Thymus (tissue), 11 donors: Measurements from ENCODE around the gene ATP10B. TPM values are rescaled to one million over a fixed set of nuclear protein-coding genes. Genes with fewer than 3 reads are reported as not detected.

Experiments used
- DNase-seq, 9 donors: peaks; one replicate each; pipeline ENCODE4 v3.0.0-alpha.2; 2013; ENCODE audit warnings: low spot score in 9 of 9, low read depth in 6 of 9, missing footprints in 1 of 9
- H3K27ac ChIP-seq, 2 donors: one replicate each; pipeline ENCODE4 v1.5.1; 2013; ENCODE audit warnings: control low read depth in 1 of 2, low read depth in 1 of 2, low read length in 1 of 2, mild to moderate bottlenecking in 1 of 2, moderate library complexity in 1 of 2
- H3K27me3 ChIP-seq, 2 donors: one replicate each; pipeline ENCODE4 v1.5.1; 2013; ENCODE audit warnings: low read length in 1 of 2; ENCODE audit not compliant: control insufficient read depth in 2 of 2, insufficient read depth in 1 of 2
- H3K36me3 ChIP-seq, 2 donors: one replicate each; pipeline ENCODE4 v1.5.1; 2013; ENCODE audit warnings: low read length in 1 of 2, mild to moderate bottlenecking in 1 of 2, moderate library complexity in 1 of 2; ENCODE audit not compliant: control insufficient read depth in 2 of 2, insufficient read depth in 2 of 2
- H3K4me1 ChIP-seq, 2 donors: one replicate each; pipeline ENCODE4 v1.5.1; 2013; ENCODE audit warnings: low read length in 2 of 2; ENCODE audit not compliant: control insufficient read depth in 2 of 2, insufficient read depth in 2 of 2
- H3K4me3 ChIP-seq, 2 donors: one replicate each; pipeline ENCODE4 v1.5.1; 2013; ENCODE audit warnings: low read length in 2 of 2, control low read depth in 1 of 2, mild to moderate bottlenecking in 1 of 2
- H3K9me3 ChIP-seq, 2 donors: one replicate each; pipeline ENCODE4 v1.5.1; 2013; ENCODE audit warnings: low read length in 1 of 2, mild to moderate bottlenecking in 1 of 2; ENCODE audit not compliant: control insufficient read depth in 2 of 2, insufficient read depth in 1 of 2
- WGBS: extraction: QIAGEN DNeasy Blood & Tissue Kit; methylation state at CpG from one replicate; pipeline ENCODE4 v1.1.7; 2013; 5-methylcytosine and 5-hydroxymethylcytosine counted together
- polyA plus RNA-seq: library from polyadenylated mRNA; stranded (reverse); fragments of 200-250 nt; gene quantifications from one replicate; pipeline ENCODE4 v1.2.3, GENCODE V29; 2013
- total RNA-seq: library from RNA; stranded (reverse); fragments of 120-200 nt; gene quantifications from one replicate; pipeline ENCODE4 v1.2.4, GENCODE V29; 2013
- donor health status: healthy.

Gene ATP10B
- total and polyA plus RNA-seq, 2 donors = 2.6 to 10.1 TPM

- no peaks in the 10 kb centered on the region for H3K4me1 ChIP-seq
- no peak overlapping the region for H3K27ac ChIP-seq
- H3K4me3 ChIP-seq = no peak overlapping the region
- H3K36me3 ChIP-seq = no peaks in the 10 kb centered on the region
- H3K27me3 ChIP-seq = no peaks in the 10 kb centered on the region
- no peak for DNase-seq
- no peaks in the 10 kb centered on the region for H3K9me3 ChIP-seq
Measured at GRCh38 chr5:160537116-160537515, 314.9 kb downstream of the ATP10B start.

DNA sequence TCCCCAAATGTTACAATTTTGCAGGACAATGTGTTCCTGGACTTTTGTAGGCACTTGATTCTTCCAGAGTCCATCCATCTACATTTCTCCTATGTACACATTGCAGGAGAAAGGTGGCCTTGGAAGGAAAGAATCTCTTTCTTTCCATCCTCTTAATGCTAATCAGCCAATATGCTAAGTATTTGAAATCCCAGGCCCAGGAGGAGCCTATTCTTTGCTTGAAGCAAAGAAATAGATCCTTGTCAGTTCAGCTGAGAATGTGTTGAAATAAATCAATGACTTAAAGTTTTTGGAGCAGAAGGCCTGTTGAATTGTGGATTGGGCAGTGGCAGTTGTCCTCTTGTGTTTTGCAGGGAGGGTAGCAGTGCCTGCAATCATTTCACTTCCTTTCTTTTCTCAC lies 317.1 kb downstream of the ATP10B start:
- H3K27ac ChIP-seq = no peak overlapping the region
- no peak overlapping the region for H3K4me3 ChIP-seq
- no peak for DNase-seq
- H3K27me3 ChIP-seq = no peaks in the 10 kb centered on the region
- no peaks in the 10 kb centered on the region for H3K4me1 ChIP-seq
- H3K9me3 ChIP-seq = no peaks in the 10 kb centered on the region
- no peaks in the 10 kb centered on the region for H3K36me3 ChIP-seq

DNA sequence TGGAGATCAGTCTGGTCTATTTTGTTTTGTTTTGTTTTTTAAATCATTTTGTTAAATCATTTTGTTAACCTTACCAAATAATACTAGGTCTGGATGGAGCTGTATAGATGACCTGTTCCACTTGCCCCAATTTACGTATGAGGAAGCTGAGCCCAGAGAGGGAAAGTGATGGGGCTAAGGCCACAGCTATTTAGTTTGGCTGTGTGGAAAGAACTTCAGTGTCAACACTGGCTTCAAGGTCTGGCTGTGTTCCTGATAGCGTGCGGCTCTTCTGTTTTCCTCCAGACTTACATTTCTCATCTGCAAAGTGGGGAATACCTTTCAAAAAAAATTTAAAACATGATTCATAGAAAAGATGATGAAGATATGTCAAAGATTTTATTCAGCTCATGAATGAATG lies 317.9 kb downstream of the ATP10B start:
- Histone ChIP-seq H3K9me3 (no peaks in the 10 kb centered on the region), H3K4me3 (no peak overlapping the region), H3K27me3 (no peaks in the 10 kb centered on the region), H3K27ac (no peak overlapping the region), H3K4me1 (no peaks in the 10 kb centered on the region), H3K36me3 (no peaks in the 10 kb centered on the region)
- no peak for DNase-seq
- 95% methylated on average over 3 of the region's 3 CpGs for WGBS

DNA sequence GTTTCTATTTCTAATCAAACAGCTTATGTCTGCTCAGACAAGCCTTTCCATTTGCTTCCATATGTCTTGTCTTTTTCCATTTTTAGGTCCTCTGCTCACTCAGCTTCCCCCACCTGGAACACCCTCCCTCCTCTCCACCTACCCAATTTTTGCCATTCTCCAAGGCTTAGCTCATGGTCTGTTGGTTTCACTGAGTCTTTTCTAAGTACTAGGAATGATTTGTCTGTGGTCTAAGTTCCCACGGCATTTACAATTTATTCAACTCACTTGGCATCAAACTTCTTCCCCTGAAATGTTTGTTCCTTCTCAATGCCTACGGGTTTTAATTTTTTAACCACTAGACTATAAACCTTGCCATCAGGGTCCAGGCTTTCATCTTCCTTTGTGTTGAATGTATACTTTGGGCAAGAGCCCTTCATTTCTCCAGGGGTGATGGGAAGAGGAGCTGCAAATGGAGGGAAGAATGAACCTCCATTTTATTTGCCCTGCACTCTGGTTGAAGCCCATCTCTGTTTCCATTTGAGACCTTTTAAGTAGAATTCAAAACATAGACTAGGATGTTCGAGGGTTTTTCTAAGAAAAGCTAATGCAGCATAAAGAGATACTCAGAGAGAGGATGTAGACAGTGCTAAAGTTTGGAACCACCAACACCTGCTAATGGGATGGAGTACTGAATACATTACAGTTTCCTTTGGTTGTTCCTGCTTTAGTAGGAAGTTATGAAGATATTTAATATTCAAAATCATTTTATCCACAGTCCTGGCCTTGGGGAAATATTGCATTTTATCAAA lies 326.3 kb downstream of the ATP10B start:
- WGBS = 93% methylated on average over 3 of the region's 3 CpGs
- Histone ChIP-seq H3K9me3 (no peaks in the 10 kb centered on the region), H3K4me3 (no peak overlapping the region), H3K4me1 (no peaks in the 10 kb centered on the region), H3K27me3 (no peaks in the 10 kb centered on the region), H3K36me3 (no peaks in the 10 kb centered on the region), H3K27ac (no peak overlapping the region)
- no peak for DNase-seq

DNA sequence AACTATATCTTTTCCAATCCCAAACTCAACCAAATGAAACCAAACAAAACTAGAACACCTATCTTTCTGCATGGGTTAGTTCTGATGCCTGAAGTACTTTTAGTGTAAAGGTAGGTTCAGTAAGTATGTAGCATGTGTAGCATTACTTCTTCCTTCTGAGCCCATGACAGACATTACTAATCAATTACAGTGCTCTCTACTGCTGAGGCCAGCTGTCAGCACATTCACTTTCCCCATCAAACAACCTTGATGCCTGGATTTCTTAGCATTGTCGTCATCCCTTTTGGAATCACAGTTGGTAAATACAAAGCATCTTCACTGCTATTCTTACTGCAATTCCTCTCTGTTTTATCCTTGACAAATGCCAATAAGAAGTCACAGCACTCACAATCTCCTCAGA lies 327.2 kb downstream of the ATP10B start:
- H3K4me1 ChIP-seq = no peaks in the 10 kb centered on the region
- no peaks in the 10 kb centered on the region for H3K9me3 ChIP-seq
- H3K36me3 ChIP-seq = no peaks in the 10 kb centered on the region
- no peak overlapping the region for H3K27ac ChIP-seq
- DNase-seq = no peak
- H3K27me3 ChIP-seq = no peaks in the 10 kb centered on the region
- no peak overlapping the region for H3K4me3 ChIP-seq
- WGBS = 97% methylated on average over 1 of the region's 1 CpG

- Histone ChIP-seq H3K9me3 (no peaks in the 10 kb centered on the region), H3K27ac (no peak overlapping the region), H3K4me1 (no peaks in the 10 kb centered on the region), H3K27me3 (no peaks in the 10 kb centered on the region), H3K4me3 (no peak overlapping the region), H3K36me3 (no peaks in the 10 kb centered on the region)
- WGBS = 92% methylated on average over 4 of the region's 4 CpGs
- no peak for DNase-seq
Measured at GRCh38 chr5:160523502-160524163, 328.4 kb downstream of the ATP10B start.

GRCh38 chr5:160521392-160521663 lies 330.7 kb downstream of the ATP10B start:
- no peaks in the 10 kb centered on the region for H3K27me3 ChIP-seq
- no peak overlapping the region for H3K27ac ChIP-seq
- DNase-seq = no peak
- no peaks in the 10 kb centered on the region for H3K36me3 ChIP-seq
- no peaks in the 10 kb centered on the region for H3K4me1 ChIP-seq
- no peak overlapping the region for H3K4me3 ChIP-seq
- no peaks in the 10 kb centered on the region for H3K9me3 ChIP-seq

DNA sequence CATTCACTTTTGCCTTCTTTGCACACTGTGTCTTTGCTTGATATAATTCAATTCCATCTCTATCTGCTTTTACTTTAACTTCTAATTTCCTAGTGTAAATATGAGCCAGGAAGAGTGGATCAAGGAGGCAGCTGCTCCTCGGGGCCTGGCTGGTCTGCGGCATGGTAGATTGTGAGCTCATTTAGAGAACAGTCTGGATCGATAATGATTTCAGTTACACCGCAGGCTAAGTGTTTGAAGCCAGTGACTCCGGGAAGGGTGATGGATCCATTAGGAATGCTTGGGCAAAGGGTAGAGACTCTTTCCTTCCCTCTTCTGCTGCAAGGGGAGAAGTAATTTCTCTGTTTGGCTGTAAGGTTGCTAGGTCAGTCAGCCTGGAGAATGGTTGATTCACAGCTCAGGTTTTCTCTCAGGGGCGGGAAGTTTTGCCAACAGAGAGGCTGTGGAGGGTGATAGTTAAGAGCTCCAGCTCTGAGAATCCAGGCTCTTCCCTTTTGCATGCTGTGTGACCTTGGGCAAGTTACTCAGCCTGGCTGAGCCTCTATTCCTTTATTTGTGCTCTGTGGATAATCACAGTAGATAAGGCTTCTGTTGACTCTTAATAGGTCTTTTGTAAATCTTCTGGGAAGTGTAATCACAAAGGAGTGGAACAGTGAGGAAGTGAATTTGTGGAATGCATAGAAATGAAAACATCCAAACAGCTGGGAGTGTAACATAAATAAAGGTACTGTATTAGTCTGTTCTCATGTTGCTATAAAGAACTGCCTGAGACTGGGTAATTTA lies 331.2 kb downstream of the ATP10B start:
- 97% methylated on average over 6 of the region's 6 CpGs for WGBS
- no peaks in the 10 kb centered on the region for H3K27me3 ChIP-seq

DNA sequence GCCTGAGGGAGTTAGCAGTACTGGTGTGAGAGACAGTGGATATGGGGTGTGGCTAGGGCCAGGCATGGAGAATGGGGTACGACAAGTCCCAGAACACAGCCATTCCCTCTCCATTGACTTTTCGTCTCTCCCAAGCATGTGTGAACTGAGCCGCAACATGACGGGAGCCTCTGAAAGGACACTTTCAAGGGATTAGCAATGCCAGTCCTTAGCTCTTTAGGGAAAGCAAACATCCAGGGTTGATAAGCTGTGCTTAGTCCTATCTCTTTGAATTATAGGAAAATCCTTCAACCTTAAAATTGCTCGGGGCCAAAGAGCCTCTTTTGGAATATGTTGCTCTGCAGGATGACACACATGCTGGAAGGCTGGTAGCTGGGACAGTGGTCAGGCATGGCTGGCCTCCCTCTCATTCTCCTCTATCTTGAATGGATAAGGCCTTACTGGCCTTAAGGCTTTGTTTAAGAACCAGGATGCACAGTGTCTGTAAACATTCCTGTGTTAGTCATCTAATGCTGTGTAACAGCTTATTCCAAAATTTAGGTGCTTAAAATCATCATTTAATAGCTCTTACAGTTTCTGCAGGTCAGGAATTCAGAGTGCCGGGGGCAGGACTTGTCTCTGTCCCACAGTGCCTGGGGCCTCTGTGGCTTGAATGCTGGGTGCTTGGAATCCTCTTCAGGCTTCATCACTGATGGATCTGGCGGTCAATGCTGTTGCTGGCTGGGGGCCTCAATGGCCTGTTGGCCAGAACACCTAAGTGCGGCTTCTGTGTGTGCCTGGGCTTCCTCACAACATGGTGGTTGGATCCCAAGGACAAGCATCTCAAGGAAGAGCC lies 335.1 kb downstream of the ATP10B start:
- H3K4me1 ChIP-seq = no peaks in the 10 kb centered on the region
- no peaks in the 10 kb centered on the region for H3K36me3 ChIP-seq
- no peaks in the 10 kb centered on the region for H3K27me3 ChIP-seq
- H3K9me3 ChIP-seq = no peaks in the 10 kb centered on the region
- H3K4me3 ChIP-seq = no peak overlapping the region
- no peak for DNase-seq
- no peak overlapping the region for H3K27ac ChIP-seq
- 96% methylated on average over 8 of the region's 8 CpGs for WGBS

More for the DNA sequence above, 331.2 kb downstream of the ATP10B start:
- H3K4me1 ChIP-seq = no peaks in the 10 kb centered on the region
- no peaks in the 10 kb centered on the region for H3K9me3 ChIP-seq
- H3K36me3 ChIP-seq = no peaks in the 10 kb centered on the region
- no peak overlapping the region for H3K27ac ChIP-seq
- no peak for DNase-seq
- no peak overlapping the region for H3K4me3 ChIP-seq
